GM12878 (cell line): ENCODE results near the gene IL1RAP.

ENCODE experiments used
- CHD4 ChIP-seq: fragments of 200-600 bp; sonication (generic); IDR thresholded peaks from 2 replicates; pipeline ENCODE4 v1.6.1; 2016; ENCODE audit warnings: mild to moderate bottlenecking
- CTCF ChIP-seq, 3 experiments: IDR thresholded peaks in 2 of 3; conservative IDR thresholded peaks in 1 of 3; 2 replicates each; pipeline ENCODE4 v1.5.1; 2011; ENCODE audit warnings: low read depth in 3 of 3, low read length in 3 of 3, mild to moderate bottlenecking in 3 of 3, control low read depth in 2 of 3, moderate library complexity in 2 of 3, inconsistent platforms in 1 of 3, mixed read lengths in 1 of 3; ENCODE audit not compliant: control insufficient read depth in 2 of 3, insufficient read depth in 1 of 3; ENCODE audit errors: extremely low read depth in 1 of 3
- EP300 ChIP-seq, 2 experiments: fragments of 150-350 bp in 1 of 2; IDR thresholded peaks; 2 replicates each; pipeline ENCODE4 v1.6.1; 2011 to 2012; ENCODE audit warnings: low read depth in 2 of 2, low read length in 2 of 2, borderline replicate concordance in 1 of 2, improper control_type of control experiment in 1 of 2, inconsistent platforms in 1 of 2; ENCODE audit not compliant: control insufficient read depth in 1 of 2
- HCFC1 ChIP-seq: fragments of 150-350 bp; IDR thresholded peaks from 2 replicates; pipeline ENCODE4 v1.6.1; 2014; ENCODE audit warnings: low read length
- NR2C2 ChIP-seq: IDR thresholded peaks from 2 replicates; pipeline ENCODE4 v1.6.1; 2011; ENCODE audit warnings: borderline replicate concordance, low read depth; ENCODE audit not compliant: control insufficient read depth, insufficient read length
- PBX3 ChIP-seq: IDR thresholded peaks from 2 replicates; pipeline ENCODE4 v1.6.1; 2011; ENCODE audit warnings: mild to moderate bottlenecking, low read depth, low read length, moderate library complexity; ENCODE audit not compliant: insufficient replicate concordance
- POLR2A ChIP-seq: IDR thresholded peaks from 2 replicates; pipeline ENCODE4 v1.6.1; 2011; ENCODE audit warnings: low read depth, mild to moderate bottlenecking, low read length
- POLR2AphosphoS5 ChIP-seq: IDR thresholded peaks from 2 replicates; pipeline ENCODE4 v1.6.1; 2011; ENCODE audit warnings: mild to moderate bottlenecking, low read length, inconsistent platforms
- SUZ12 ChIP-seq: fragments of 200-600 bp; sonication (generic); IDR thresholded peaks from one replicate; pipeline ENCODE4 v1.6.1; 2018; ENCODE audit warnings: antibody characterized with exemption, mild to moderate bottlenecking; ENCODE audit not compliant: unreplicated experiment
- TAF1 ChIP-seq: IDR thresholded peaks from 2 replicates; pipeline ENCODE4 v1.6.1; 2011; ENCODE audit warnings: mild to moderate bottlenecking, low read depth, low read length, borderline replicate concordance
- TCF12 ChIP-seq: IDR thresholded peaks from 2 replicates; pipeline ENCODE4 v1.6.1; 2011; ENCODE audit warnings: low read depth, mild to moderate bottlenecking, low read length
- USF1 ChIP-seq: IDR thresholded peaks from 2 replicates; pipeline ENCODE4 v1.6.1; 2011; ENCODE audit warnings: borderline replicate concordance, low read depth, mild to moderate bottlenecking, moderate library complexity, mixed read lengths, low read length; ENCODE audit not compliant: insufficient read depth; ENCODE audit errors: extremely low read length
- YY1 ChIP-seq: IDR thresholded peaks from 2 replicates; pipeline ENCODE4 v1.6.1; 2011; ENCODE audit warnings: low read depth, mild to moderate bottlenecking, low read length
- ZNF274 ChIP-seq: IDR thresholded peaks from one replicate; pipeline ENCODE4 v1.8.0; 2011; ENCODE audit not compliant: insufficient read length, insufficient read depth

- TF ChIP-seq POLR2AphosphoS5 (no peak), HCFC1 (no peak), EP300 (IDR thresholded peaks at IDR 0.05; ENCODE audit: borderline replicate concordance in 1 of 2, control insufficient read depth in 1 of 2, low read depth in 2 of 2, low read length in 2 of 2) (no peak), CHD4 (no peak), CTCF (IDR thresholded peaks at IDR 0.05 in 2 of 3, conservative IDR thresholded peaks at IDR 0.05 in 1 of 3; ENCODE audit: control insufficient read depth in 2 of 3, extremely low read depth in 1 of 3, insufficient read depth in 1 of 3, low read depth in 3 of 3, low read length in 3 of 3) (no peak), USF1 (no peak), YY1 (no peak), ZNF274 (no peak), PBX3 (no peak), SUZ12 (no peak), TCF12 (no peak), NR2C2 (no peak), POLR2A (no peak), TAF1 (no peak)
Measured at GRCh38 chr3:190588570-190588969, 74.7 kb downstream of the IL1RAP start.
